ENCODE data around the gene TEX261.

The TEX261 gene

DNA sequence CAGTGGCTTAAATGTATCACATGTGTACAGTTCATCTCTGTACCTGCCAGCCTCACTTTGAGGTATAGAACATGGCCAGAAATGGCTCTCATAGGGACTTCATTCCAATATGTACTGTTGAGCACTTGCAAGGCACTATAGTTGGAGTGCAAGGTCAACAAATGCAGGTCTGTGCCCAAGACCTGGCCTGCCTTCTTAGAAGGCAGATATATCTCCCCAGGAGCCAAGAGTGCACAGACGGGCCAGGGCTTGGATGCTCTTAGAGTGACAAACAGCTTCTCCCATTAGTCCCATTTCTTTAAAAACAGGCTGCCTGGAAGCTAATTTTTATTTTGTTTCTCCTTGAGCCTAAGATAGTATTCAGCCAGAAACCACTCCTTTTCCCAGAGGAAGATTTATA, 7.3 kb downstream of the TEX261 start:
- ChIA-PET CTCF (no interaction called here), POLR2A (no interaction called here)
- no peak for TF ChIP-seq SP1 (IDR thresholded peaks at IDR 0.05)
- TF ChIP-seq FOXA1 (IDR thresholded peaks at IDR 0.05), result no peak
- no peak for TF ChIP-seq TARDBP (IDR thresholded peaks at IDR 0.05)
- TF ChIP-seq CTBP1 (IDR thresholded peaks at IDR 0.05; ENCODE audit: borderline replicate concordance), result no peak
- no peak for TF ChIP-seq FOXM1 (IDR thresholded peaks at IDR 0.05; ENCODE audit: borderline replicate concordance)
- no peak for TF ChIP-seq LEF1 (IDR thresholded peaks at IDR 0.05; ENCODE audit: borderline replicate concordance)
- TF ChIP-seq ELF4 (IDR thresholded peaks at IDR 0.05), result no peak
- no peak for TF ChIP-seq ARNT (IDR thresholded peaks at IDR 0.05)
- TF ChIP-seq, protein P1, sequence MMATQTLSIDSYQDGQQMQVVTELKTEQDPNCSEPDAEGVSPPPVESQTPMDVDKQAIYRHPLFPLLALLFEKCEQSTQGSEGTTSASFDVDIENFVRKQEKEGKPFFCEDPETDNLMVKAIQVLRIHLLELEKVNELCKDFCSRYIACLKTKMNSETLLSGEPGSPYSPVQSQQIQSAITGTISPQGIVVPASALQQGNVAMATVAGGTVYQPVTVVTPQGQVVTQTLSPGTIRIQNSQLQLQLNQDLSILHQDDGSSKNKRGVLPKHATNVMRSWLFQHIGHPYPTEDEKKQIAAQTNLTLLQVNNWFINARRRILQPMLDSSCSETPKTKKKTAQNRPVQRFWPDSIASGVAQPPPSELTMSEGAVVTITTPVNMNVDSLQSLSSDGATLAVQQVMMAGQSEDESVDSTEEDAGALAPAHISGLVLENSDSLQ (IDR thresholded peaks at IDR 0.05), result no peak
- TF ChIP-seq L3MBTL2 (conservative IDR thresholded peaks at IDR 0.05), result no peak
- TF ChIP-seq HDGF (IDR thresholded peaks at IDR 0.05; ENCODE audit: borderline replicate concordance), result no peak
- no peak for TF ChIP-seq FOXK2 (IDR thresholded peaks at IDR 0.05)
- no peak for TF ChIP-seq ZNF384 (IDR thresholded peaks at IDR 0.05)
- TF ChIP-seq BHLHE40 (IDR thresholded peaks at IDR 0.05; ENCODE audit: borderline replicate concordance), result no peak
- no peak for TF ChIP-seq NFRKB (IDR thresholded peaks at IDR 0.05)
- TF ChIP-seq SUZ12 (IDR thresholded peaks at IDR 0.05), result no peak
- DNase-seq (ENCODE audit: extremely low spot score), result no peak

- no peak for DNase-seq (ENCODE audit: extremely low spot score)
- ChIA-PET POLR2A (no interaction called here), CTCF (no interaction called here)
- TF ChIP-seq NFRKB (IDR thresholded peaks at IDR 0.05), result no peak
- TF ChIP-seq BHLHE40 (IDR thresholded peaks at IDR 0.05; ENCODE audit: borderline replicate concordance), result no peak
- no peak for TF ChIP-seq ELF4 (IDR thresholded peaks at IDR 0.05)
- TF ChIP-seq, protein P1 (IDR thresholded peaks at IDR 0.05), result no peak
- TF ChIP-seq FOXK2 (IDR thresholded peaks at IDR 0.05), result no peak
- TF ChIP-seq FOXA1 (IDR thresholded peaks at IDR 0.05), result no peak
- TF ChIP-seq LEF1 (IDR thresholded peaks at IDR 0.05; ENCODE audit: borderline replicate concordance), result no peak
- no peak for TF ChIP-seq FOXM1 (IDR thresholded peaks at IDR 0.05; ENCODE audit: borderline replicate concordance)
- no peak for TF ChIP-seq HDGF (IDR thresholded peaks at IDR 0.05; ENCODE audit: borderline replicate concordance)
- no peak for TF ChIP-seq L3MBTL2 (conservative IDR thresholded peaks at IDR 0.05)
- TF ChIP-seq SUZ12 (IDR thresholded peaks at IDR 0.05), result no peak
- TF ChIP-seq SP1 (IDR thresholded peaks at IDR 0.05), result no peak
- TF ChIP-seq ZNF384 (IDR thresholded peaks at IDR 0.05), result no peak
- TF ChIP-seq TARDBP (IDR thresholded peaks at IDR 0.05), result no peak
- TF ChIP-seq CTBP1 (IDR thresholded peaks at IDR 0.05; ENCODE audit: borderline replicate concordance), result no peak
- no peak for TF ChIP-seq ARNT (IDR thresholded peaks at IDR 0.05)
These were observed 8.0 kb downstream of the TEX261 start for GRCh38 chr2:70986499-70987189.

GRCh38 chr2:70985956-70986355, 8.7 kb downstream of the TEX261 start:
- CTCF ChIA-PET, result no interaction called here
- POLR2A ChIA-PET, result interaction anchor here (1.7 kb wide), 1 partner anchor 15 kb away, joined by 7 read pairs; no protein-coding TSS in a partner anchor

DNA sequence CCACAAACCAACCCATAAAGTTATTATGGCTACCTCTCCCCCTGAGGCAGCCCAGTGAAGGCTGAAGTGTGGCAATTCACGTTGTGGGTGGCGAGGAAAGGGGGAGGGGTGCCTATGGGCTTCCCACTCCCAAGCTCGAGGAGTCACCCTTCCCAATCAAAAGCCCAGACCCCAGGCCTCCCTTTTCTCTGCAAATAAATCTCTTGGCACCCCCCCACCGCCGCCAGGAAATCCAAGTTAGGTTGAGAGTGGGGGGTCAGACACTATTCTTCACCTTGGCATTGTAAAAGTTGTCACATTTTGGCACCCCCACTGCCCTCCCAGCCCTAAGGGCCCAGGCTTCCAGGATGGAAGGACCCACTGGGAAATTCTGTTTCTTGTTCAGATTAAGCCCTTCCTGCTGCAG, 9.4 kb downstream of the TEX261 start:
- ChIA-PET POLR2A (interaction anchor here (1.7 kb wide), 1 partner anchor 16 kb away, joined by 7 read pairs; no protein-coding TSS in a partner anchor), CTCF (interaction anchor here (1.3 kb wide), 2 partner anchors 16 to 85 kb away, joined by 3 to 7 read pairs; no protein-coding TSS in a partner anchor)
- TF ChIP-seq SUZ12 (IDR thresholded peaks at IDR 0.05), result no peak
- no peak for TF ChIP-seq ZNF384 (IDR thresholded peaks at IDR 0.05)
- no peak for TF ChIP-seq NFRKB (IDR thresholded peaks at IDR 0.05)
- TF ChIP-seq LEF1 (IDR thresholded peaks at IDR 0.05; ENCODE audit: borderline replicate concordance), result no peak
- no peak for TF ChIP-seq FOXA1 (IDR thresholded peaks at IDR 0.05)
- no peak for TF ChIP-seq ARNT (IDR thresholded peaks at IDR 0.05)
- TF ChIP-seq SP1 (IDR thresholded peaks at IDR 0.05), result no peak

More at GRCh38 chr2:70985956-70986355, 8.7 kb downstream of the TEX261 start:
- no peak for DNase-seq (ENCODE audit: extremely low spot score)
- TF ChIP-seq ELF4 (IDR thresholded peaks at IDR 0.05), result no peak
- no peak for TF ChIP-seq BHLHE40 (IDR thresholded peaks at IDR 0.05; ENCODE audit: borderline replicate concordance)
- TF ChIP-seq ARNT (IDR thresholded peaks at IDR 0.05), result no peak
- no peak for TF ChIP-seq FOXK2 (IDR thresholded peaks at IDR 0.05)
- TF ChIP-seq NFRKB (IDR thresholded peaks at IDR 0.05), result no peak
- TF ChIP-seq, protein P1 (IDR thresholded peaks at IDR 0.05), result no peak
- no peak for TF ChIP-seq FOXA1 (IDR thresholded peaks at IDR 0.05)
- TF ChIP-seq FOXM1 (IDR thresholded peaks at IDR 0.05; ENCODE audit: borderline replicate concordance), result no peak
- no peak for TF ChIP-seq CTBP1 (IDR thresholded peaks at IDR 0.05; ENCODE audit: borderline replicate concordance)
- TF ChIP-seq LEF1 (IDR thresholded peaks at IDR 0.05; ENCODE audit: borderline replicate concordance), result no peak
- no peak for TF ChIP-seq ZNF384 (IDR thresholded peaks at IDR 0.05)
- TF ChIP-seq SUZ12 (IDR thresholded peaks at IDR 0.05), result no peak
- TF ChIP-seq SP1 (IDR thresholded peaks at IDR 0.05), result no peak
- no peak for TF ChIP-seq TARDBP (IDR thresholded peaks at IDR 0.05)
- TF ChIP-seq L3MBTL2 (conservative IDR thresholded peaks at IDR 0.05), result no peak
- TF ChIP-seq HDGF (IDR thresholded peaks at IDR 0.05; ENCODE audit: borderline replicate concordance), result no peak

GRCh38 chr2:70984576-70985282, 9.9 kb downstream of the TEX261 start:
- ChIA-PET CTCF (interaction anchor here (0.6 to 1.3 kb wide), 5 partner anchors 8 to 1015 kb away, joined by 3 to 7 read pairs (median 4); no protein-coding TSS in a partner anchor), POLR2A (interaction anchor here (1.7 kb wide), 1 partner anchor 16 kb away, joined by 7 read pairs; no protein-coding TSS in a partner anchor)
- no peak for TF ChIP-seq FOXA1 (IDR thresholded peaks at IDR 0.05)
- TF ChIP-seq TARDBP (IDR thresholded peaks at IDR 0.05), result no peak
- TF ChIP-seq SP1 (IDR thresholded peaks at IDR 0.05), result no peak
- no peak for TF ChIP-seq ARNT (IDR thresholded peaks at IDR 0.05)
- no peak for TF ChIP-seq NFRKB (IDR thresholded peaks at IDR 0.05)
- TF ChIP-seq LEF1 (IDR thresholded peaks at IDR 0.05; ENCODE audit: borderline replicate concordance), result no peak
- TF ChIP-seq SUZ12 (IDR thresholded peaks at IDR 0.05), result no peak
- TF ChIP-seq HDGF (IDR thresholded peaks at IDR 0.05; ENCODE audit: borderline replicate concordance), result no peak
- TF ChIP-seq FOXK2 (IDR thresholded peaks at IDR 0.05), result no peak
- TF ChIP-seq ELF4 (IDR thresholded peaks at IDR 0.05), result no peak
- TF ChIP-seq FOXM1 (IDR thresholded peaks at IDR 0.05; ENCODE audit: borderline replicate concordance), result no peak
- TF ChIP-seq L3MBTL2 (conservative IDR thresholded peaks at IDR 0.05), result no peak
- TF ChIP-seq ZNF384 (IDR thresholded peaks at IDR 0.05), result no peak
- TF ChIP-seq BHLHE40 (IDR thresholded peaks at IDR 0.05; ENCODE audit: borderline replicate concordance), result no peak
- TF ChIP-seq, protein P1 (IDR thresholded peaks at IDR 0.05), result no peak
- TF ChIP-seq CTBP1 (IDR thresholded peaks at IDR 0.05; ENCODE audit: borderline replicate concordance), result no peak
- peak; percentile 55 for DNase-seq (ENCODE audit: extremely low spot score)

More for the DNA sequence above, 9.4 kb downstream of the TEX261 start:
- DNase-seq (ENCODE audit: extremely low spot score), result no peak
